ENCODE measurements around the gene METAP2. TPM values are rescaled to one million over a fixed set of nuclear protein-coding genes. Genes with fewer than 3 reads are reported as not detected.

METAP2 gene
- total and polyA plus RNA-seq, 4 experiments from 2014 or later, result 39.6 to 52.7 (median 47.9) TPM

- H3K9me3 Mint-ChIP-seq, result no peaks in the 10 kb centered on the region
- H3K4me1 Mint-ChIP-seq, result peaks cover 0 to 16% (median 3%) of the 10 kb centered on the region in 4 donors
- POLR2A ChIA-PET (ENCODE audit: partially characterized antibody), result interaction anchor here (1.7 kb wide), 1 partner anchor 19 kb away, joined by 6 read pairs; no protein-coding TSS in a partner anchor
- Histone ChIP-seq H3K27ac (ENCODE audit: low read depth, low read length) (no peak overlapping the region), H3K36me3 (ENCODE audit: insufficient read depth, low read length) (peaks cover 36% of the 10 kb centered on the region), H3K9me3 (ENCODE audit: control insufficient read depth in 1 of 2, low read length in 2 of 2) (no peaks in the 10 kb centered on the region), H3K4me1 (ENCODE audit: insufficient read depth, low read length) (no peaks in the 10 kb centered on the region), H3K4me3 (ENCODE audit: low read length in 2 of 2) (no peak overlapping the region), H3K27me3 (ENCODE audit: insufficient read depth, low read length) (no peaks in the 10 kb centered on the region)
- H3K4me3 Mint-ChIP-seq, result no peak overlapping the region
- no peaks in the 10 kb centered on the region for H3K27me3 Mint-ChIP-seq
- CTCF ChIA-PET (ENCODE audit: partially characterized antibody), result no interaction called here
- peaks cover 31 to 70% of the 10 kb centered on the region in 2 donors for H3K36me3 Mint-ChIP-seq
- intact Hi-C loops (cut with micrococcal nuclease), result no loop called here
- no peak for DNase-seq
- H3K27ac Mint-ChIP-seq, result no peak overlapping the region
These were observed 18.5 kb downstream of the METAP2 start for GRCh38 chr12:95492462-95492861.

GRCh38 chr12:95494888-95495287, 20.9 kb downstream of the METAP2 start:
- no peaks in the 10 kb centered on the region for H3K4me1 ChIP-seq (ENCODE audit: insufficient read depth, low read length)
- intact Hi-C loops (cut with micrococcal nuclease), result no loop called here
- Mint-ChIP-seq H3K27me3 (no peaks in the 10 kb centered on the region), H3K27ac (peak overlapping the region in 1 of 7 donors; percentile 34), H3K4me3 (no peak overlapping the region), H3K36me3 (peaks cover 45 to 73% of the 10 kb centered on the region in 2 donors), H3K4me1 (peaks cover 4 to 23% (median 5%) of the 10 kb centered on the region in 4 donors), H3K9me3 (no peaks in the 10 kb centered on the region)
- DNase-seq, result no peak
- peaks cover 45% of the 10 kb centered on the region for H3K36me3 ChIP-seq (ENCODE audit: insufficient read depth, low read length)
- H3K9me3 ChIP-seq (ENCODE audit: control insufficient read depth in 1 of 2, low read length in 2 of 2), result no peaks in the 10 kb centered on the region
- H3K4me3 ChIP-seq (ENCODE audit: low read length in 2 of 2), result no peak overlapping the region
- ChIA-PET CTCF (ENCODE audit: partially characterized antibody) (no interaction called here), POLR2A (ENCODE audit: partially characterized antibody) (no interaction called here)
- no peak overlapping the region for H3K27ac ChIP-seq (ENCODE audit: low read depth, low read length)
- H3K27me3 ChIP-seq (ENCODE audit: insufficient read depth, low read length), result no peaks in the 10 kb centered on the region

- intact Hi-C loops (cut with micrococcal nuclease), result no loop called here
- CTCF ChIA-PET (ENCODE audit: partially characterized antibody), result no interaction called here
- POLR2A ChIA-PET (ENCODE audit: partially characterized antibody), result no interaction called here
- H3K9me3 ChIP-seq (ENCODE audit: control insufficient read depth in 1 of 2, low read length in 2 of 2), result no peaks in the 10 kb centered on the region
- H3K4me3 Mint-ChIP-seq, result no peak overlapping the region
- H3K4me1 Mint-ChIP-seq, result peaks cover 6 to 27% (median 8%) of the 10 kb centered on the region in 4 donors
- no peak for DNase-seq
- H3K27me3 Mint-ChIP-seq, result no peaks in the 10 kb centered on the region
- H3K4me1 ChIP-seq (ENCODE audit: insufficient read depth, low read length), result no peaks in the 10 kb centered on the region
- H3K36me3 ChIP-seq (ENCODE audit: insufficient read depth, low read length), result peaks cover 45% of the 10 kb centered on the region
- H3K27ac ChIP-seq (ENCODE audit: low read depth, low read length), result no peak overlapping the region
- H3K9me3 Mint-ChIP-seq, result no peaks in the 10 kb centered on the region
- no peaks in the 10 kb centered on the region for H3K27me3 ChIP-seq (ENCODE audit: insufficient read depth, low read length)
- no peak overlapping the region for H3K4me3 ChIP-seq (ENCODE audit: low read length in 2 of 2)
- H3K27ac Mint-ChIP-seq, result peak overlapping the region in 2 of 7 donors; percentile 14 to 54
- H3K36me3 Mint-ChIP-seq, result peaks cover 50 to 72% of the 10 kb centered on the region in 2 donors
These were observed 21.5 kb downstream of the METAP2 start for GRCh38 chr12:95495433-95495832.

GRCh38 chr12:95497031-95497430, 23.1 kb downstream of the METAP2 start:
- no peak overlapping the region for H3K27ac Mint-ChIP-seq
- no peak for DNase-seq
- no peak overlapping the region for H3K4me3 Mint-ChIP-seq
- H3K27me3 Mint-ChIP-seq, result no peaks in the 10 kb centered on the region
- H3K9me3 ChIP-seq (ENCODE audit: control insufficient read depth in 1 of 2, low read length in 2 of 2), result no peaks in the 10 kb centered on the region
- H3K4me3 ChIP-seq (ENCODE audit: low read length in 2 of 2), result no peak overlapping the region
- H3K27me3 ChIP-seq (ENCODE audit: insufficient read depth, low read length), result no peaks in the 10 kb centered on the region
- no peaks in the 10 kb centered on the region for H3K9me3 Mint-ChIP-seq
- POLR2A ChIA-PET (ENCODE audit: partially characterized antibody), result no interaction called here
- intact Hi-C loops (cut with micrococcal nuclease), result no loop called here
- CTCF ChIA-PET (ENCODE audit: partially characterized antibody), result no interaction called here
- H3K4me1 Mint-ChIP-seq, result peaks cover 9 to 23% (median 10%) of the 10 kb centered on the region in 4 donors
- H3K27ac ChIP-seq (ENCODE audit: low read depth, low read length), result no peak overlapping the region
- H3K4me1 ChIP-seq (ENCODE audit: insufficient read depth, low read length), result no peaks in the 10 kb centered on the region
- H3K36me3 ChIP-seq (ENCODE audit: insufficient read depth, low read length), result peaks cover 45% of the 10 kb centered on the region
- H3K36me3 Mint-ChIP-seq, result peaks cover 49 to 65% of the 10 kb centered on the region in 2 donors

GRCh38 chr12:95498968-95499367, 25.0 kb downstream of the METAP2 start:
- no peaks in the 10 kb centered on the region for H3K9me3 ChIP-seq (ENCODE audit: control insufficient read depth in 1 of 2, low read length in 2 of 2)
- intact Hi-C loops (cut with micrococcal nuclease), result no loop called here
- DNase-seq, result no peak
- peaks cover 11 to 28% (median 15%) of the 10 kb centered on the region in 4 donors for H3K4me1 Mint-ChIP-seq
- H3K9me3 Mint-ChIP-seq, result no peaks in the 10 kb centered on the region
- H3K27me3 Mint-ChIP-seq, result no peaks in the 10 kb centered on the region
- no peak overlapping the region for H3K4me3 Mint-ChIP-seq
- H3K27me3 ChIP-seq (ENCODE audit: insufficient read depth, low read length), result no peaks in the 10 kb centered on the region
- CTCF ChIA-PET (ENCODE audit: partially characterized antibody), result interaction anchor here (1.2 kb wide), 1 partner anchor 34 kb away, joined by 3 read pairs; no protein-coding TSS in a partner anchor
- POLR2A ChIA-PET (ENCODE audit: partially characterized antibody), result no interaction called here
- H3K4me1 ChIP-seq (ENCODE audit: insufficient read depth, low read length), result no peaks in the 10 kb centered on the region
- peak overlapping the region in 1 of 7 donors; percentile 37 for H3K27ac Mint-ChIP-seq
- H3K27ac ChIP-seq (ENCODE audit: low read depth, low read length), result no peak overlapping the region
- H3K36me3 ChIP-seq (ENCODE audit: insufficient read depth, low read length), result peaks cover 52% of the 10 kb centered on the region
- H3K36me3 Mint-ChIP-seq, result peaks cover 64 to 76% of the 10 kb centered on the region in 2 donors
- H3K4me3 ChIP-seq (ENCODE audit: low read length in 2 of 2), result no peak overlapping the region

GRCh38 chr12:95499772-95500171, 25.8 kb downstream of the METAP2 start:
- CTCF ChIA-PET (ENCODE audit: partially characterized antibody), result no interaction called here
- Histone ChIP-seq H3K4me1 (ENCODE audit: insufficient read depth, low read length) (no peaks in the 10 kb centered on the region), H3K36me3 (ENCODE audit: insufficient read depth, low read length) (peaks cover 53% of the 10 kb centered on the region), H3K9me3 (ENCODE audit: control insufficient read depth in 1 of 2, low read length in 2 of 2) (no peaks in the 10 kb centered on the region), H3K4me3 (ENCODE audit: low read length in 2 of 2) (no peak overlapping the region), H3K27me3 (ENCODE audit: insufficient read depth, low read length) (no peaks in the 10 kb centered on the region), H3K27ac (ENCODE audit: low read depth, low read length) (no peak overlapping the region)
- H3K4me1 Mint-ChIP-seq, result peaks cover 11 to 28% (median 15%) of the 10 kb centered on the region in 4 donors
- H3K27me3 Mint-ChIP-seq, result no peaks in the 10 kb centered on the region
- H3K36me3 Mint-ChIP-seq, result peaks cover 68 to 77% of the 10 kb centered on the region in 2 donors
- no peaks in the 10 kb centered on the region for H3K9me3 Mint-ChIP-seq
- no peak overlapping the region for H3K4me3 Mint-ChIP-seq
- no peak for DNase-seq
- intact Hi-C loops (cut with micrococcal nuclease), result no loop called here
- POLR2A ChIA-PET (ENCODE audit: partially characterized antibody), result no interaction called here
- H3K27ac Mint-ChIP-seq, result peak overlapping the region in 1 of 7 donors; percentile 13

DNA sequence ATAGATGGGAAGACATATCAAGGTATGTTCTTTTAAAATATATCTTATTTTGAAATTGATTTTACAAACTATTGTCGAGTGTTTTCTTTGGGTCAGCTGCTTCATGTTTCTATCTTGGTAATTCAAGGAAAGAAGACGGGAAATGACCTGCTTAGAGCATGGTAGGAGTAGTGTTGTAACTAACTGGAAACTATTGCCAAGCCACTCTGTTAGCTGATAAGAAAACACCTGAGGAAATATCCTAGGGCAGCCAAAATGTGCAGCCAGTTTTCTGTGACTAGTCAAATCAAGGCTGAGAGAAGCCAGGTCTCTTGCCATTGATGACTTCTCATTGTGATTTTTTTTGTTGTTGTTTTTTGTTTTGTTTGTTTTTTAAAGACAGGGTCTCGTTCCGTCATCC, 30.2 kb downstream of the METAP2 start:
- no peak overlapping the region for H3K27ac Mint-ChIP-seq
- no peak overlapping the region for H3K4me3 Mint-ChIP-seq
- no peak overlapping the region for H3K4me3 ChIP-seq (ENCODE audit: low read length in 2 of 2)
- H3K36me3 ChIP-seq (ENCODE audit: insufficient read depth, low read length), result peaks cover 42% of the 10 kb centered on the region
- intact Hi-C loops (cut with micrococcal nuclease), result no loop called here
- no peaks in the 10 kb centered on the region for H3K4me1 ChIP-seq (ENCODE audit: insufficient read depth, low read length)
- DNase-seq, result no peak
- no peaks in the 10 kb centered on the region for H3K9me3 Mint-ChIP-seq
- peaks cover 68 to 73% of the 10 kb centered on the region in 2 donors for H3K36me3 Mint-ChIP-seq
- H3K4me1 Mint-ChIP-seq, result peaks cover 12 to 20% (median 16%) of the 10 kb centered on the region in 4 donors
- no peaks in the 10 kb centered on the region for H3K27me3 ChIP-seq (ENCODE audit: insufficient read depth, low read length)
- H3K9me3 ChIP-seq (ENCODE audit: control insufficient read depth in 1 of 2, low read length in 2 of 2), result no peaks in the 10 kb centered on the region
- CTCF ChIA-PET (ENCODE audit: partially characterized antibody), result no interaction called here
- POLR2A ChIA-PET (ENCODE audit: partially characterized antibody), result interaction anchor here (1.4 kb wide), 1 partner anchor 30 kb away, joined by 6 read pairs; the partner anchor contains the start of gene METAP2
- H3K27ac ChIP-seq (ENCODE audit: low read depth, low read length), result no peak overlapping the region
- H3K27me3 Mint-ChIP-seq, result no peaks in the 10 kb centered on the region
